Stomach (tissue), 9 donors: ENCODE results near the gene THEMIS. TPM values are rescaled to one million over a fixed set of nuclear protein-coding genes. Genes with fewer than 3 reads are reported as not detected.

Experiments
- DNase-seq, 2 donors: peaks; one replicate each; pipeline versions ENCODE4 v3.0.0 to v3.0.0-alpha.2; 2013 to 2019
- H3K27ac ChIP-seq, 5 donors: fragments of 200-600 bp in 4 of 5; sonication (generic) in 4 of 5; one replicate each; pipeline ENCODE4 v1.5.1; 2013 to 2019; ENCODE audit warnings: mild to moderate bottlenecking in 1 of 5, moderate library complexity in 1 of 5
- H3K27me3 ChIP-seq, 3 donors: fragments of 200-600 bp; sonication (generic); one replicate each; pipeline ENCODE4 v1.5.1; 2017 to 2019; ENCODE audit warnings: mixed run types in 1 of 3
- H3K36me3 ChIP-seq, 4 donors: fragments of 200-600 bp; sonication (generic); 1 replicate in 3 of 4; 2 replicates in 1 of 4; pipeline ENCODE4 v1.5.1; 2016 to 2019
- H3K4me1 ChIP-seq, 4 donors: fragments of 200-600 bp; sonication (generic); one replicate each; pipeline ENCODE4 v1.5.1; 2016 to 2019
- H3K4me3 ChIP-seq, 4 donors: fragments of 200-600 bp; sonication (generic) in 3 of 4; one replicate each; pipeline ENCODE4 v1.5.1; 2016 to 2019; ENCODE audit warnings: mild to moderate bottlenecking in 1 of 4
- H3K9me3 ChIP-seq, 4 donors: fragments of 200-600 bp; sonication (generic); one replicate each; pipeline ENCODE4 v1.5.1; 2016 to 2019
- EP300 ChIP-seq: sonication (generic); formaldehyde crosslinking; IDR thresholded peaks from one replicate; pipeline ENCODE4 v1.6.1; 2017; ENCODE audit warnings: antibody characterized with exemption
- POLR2A ChIP-seq, 4 donors: fragments of 450-650 bp; IDR thresholded peaks; one replicate each; pipeline ENCODE4 v1.6.1; 2016; ENCODE audit warnings: antibody characterized with exemption in 4 of 4, control low read depth in 2 of 4, mild to moderate bottlenecking in 1 of 4, moderate library complexity in 1 of 4
- POLR2AphosphoS5 ChIP-seq, 3 donors: sonication (generic); formaldehyde crosslinking; IDR thresholded peaks; one replicate each; pipeline ENCODE4 v1.6.1; 2016; ENCODE audit warnings: antibody characterized with exemption in 3 of 3
- WGBS, 5 donors: extraction: QIAGEN DNeasy Blood & Tissue Kit in 3 of 5; methylation state at CpG; one replicate each; pipeline versions ENCODE4 v1.1.5 to v1.1.7; 2013 to 2018; 5-methylcytosine and 5-hydroxymethylcytosine counted together
- intact Hi-C: fragments of 100-400 bp; cut with DNase I; formaldehyde crosslinking; loops from one replicate; pipeline ENCODE4 v1.15.1; 2023; ENCODE audit warnings: low total_unique reads
- polyA plus RNA-seq, 3 donors: library from polyadenylated mRNA; stranded (reverse); fragments of 200-250 nt; gene quantifications; one replicate each; pipeline ENCODE4 v1.2.3, GENCODE V29; 2013
- total RNA-seq, 5 donors: library from RNA; depleted of rRNA; stranded (reverse); fragments of >200 nt; gene quantifications; one replicate each; pipeline versions ENCODE4 v1.1.0 to v1.2.3, GENCODE V29; 2014 to 2016
- TF ChIP-seq, protein P1 (sequence below), 7 experiments: fragments of 450-650 bp in 4 of 7; fragments of 200-600 bp in 3 of 7; sonication (generic) in 3 of 7; IDR thresholded peaks; one replicate each; pipeline ENCODE4 v1.5.1; 2016 to 2019; ENCODE audit warnings: antibody characterized with exemption in 7 of 7, control low read depth in 2 of 7, mild to moderate bottlenecking in 1 of 7
- donor health status: healthy with polysubstance abuse.
- donor health status: Bipolar disorder and iron deficiency.
- donor health status: healthy.

Gene THEMIS
- total and polyA plus RNA-seq, 8 donors = 0.08 to 18.3 (median 0.89) TPM; not detected in 1

DNA sequence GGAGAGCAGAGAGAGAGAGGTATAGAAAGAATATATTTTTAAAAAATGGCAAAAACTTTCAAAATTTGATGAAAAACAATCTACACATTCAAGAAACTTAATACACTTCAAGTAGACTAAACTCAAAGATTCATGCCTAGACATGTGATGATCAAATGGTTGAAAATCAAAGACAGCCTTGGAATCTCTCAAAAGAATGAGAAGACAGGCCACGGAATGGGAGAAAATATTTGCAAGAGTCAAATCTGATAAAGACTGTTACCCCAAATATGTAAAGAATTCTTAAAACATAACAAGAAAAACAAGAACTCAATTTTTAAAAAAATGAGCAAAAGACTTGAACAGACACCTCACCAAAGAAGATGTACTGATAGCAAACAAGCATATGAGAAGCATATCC, 49.7 kb downstream of the THEMIS start:
- intact Hi-C loops = no loop called here
- 79 to 94% (median 89%) methylated on average over 1 of the region's 1 CpG for WGBS, 5 donors
- no peak for DNase-seq
- H3K4me3 ChIP-seq = no peak overlapping the region
- TF ChIP-seq, protein P1, sequence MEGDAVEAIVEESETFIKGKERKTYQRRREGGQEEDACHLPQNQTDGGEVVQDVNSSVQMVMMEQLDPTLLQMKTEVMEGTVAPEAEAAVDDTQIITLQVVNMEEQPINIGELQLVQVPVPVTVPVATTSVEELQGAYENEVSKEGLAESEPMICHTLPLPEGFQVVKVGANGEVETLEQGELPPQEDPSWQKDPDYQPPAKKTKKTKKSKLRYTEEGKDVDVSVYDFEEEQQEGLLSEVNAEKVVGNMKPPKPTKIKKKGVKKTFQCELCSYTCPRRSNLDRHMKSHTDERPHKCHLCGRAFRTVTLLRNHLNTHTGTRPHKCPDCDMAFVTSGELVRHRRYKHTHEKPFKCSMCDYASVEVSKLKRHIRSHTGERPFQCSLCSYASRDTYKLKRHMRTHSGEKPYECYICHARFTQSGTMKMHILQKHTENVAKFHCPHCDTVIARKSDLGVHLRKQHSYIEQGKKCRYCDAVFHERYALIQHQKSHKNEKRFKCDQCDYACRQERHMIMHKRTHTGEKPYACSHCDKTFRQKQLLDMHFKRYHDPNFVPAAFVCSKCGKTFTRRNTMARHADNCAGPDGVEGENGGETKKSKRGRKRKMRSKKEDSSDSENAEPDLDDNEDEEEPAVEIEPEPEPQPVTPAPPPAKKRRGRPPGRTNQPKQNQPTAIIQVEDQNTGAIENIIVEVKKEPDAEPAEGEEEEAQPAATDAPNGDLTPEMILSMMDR (IDR thresholded peaks at IDR 0.05) = no peak
- TF ChIP-seq POLR2AphosphoS5 (IDR thresholded peaks at IDR 0.05) (no peak), EP300 (no peak), POLR2A (IDR thresholded peaks at IDR 0.05) (no peak)
- no peaks in the 10 kb centered on the region for H3K27me3 ChIP-seq
- H3K27ac ChIP-seq = no peak overlapping the region
- no peaks in the 10 kb centered on the region for H3K9me3 ChIP-seq
- H3K36me3 ChIP-seq = no peaks in the 10 kb centered on the region
- H3K4me1 ChIP-seq = no peaks in the 10 kb centered on the region

DNA sequence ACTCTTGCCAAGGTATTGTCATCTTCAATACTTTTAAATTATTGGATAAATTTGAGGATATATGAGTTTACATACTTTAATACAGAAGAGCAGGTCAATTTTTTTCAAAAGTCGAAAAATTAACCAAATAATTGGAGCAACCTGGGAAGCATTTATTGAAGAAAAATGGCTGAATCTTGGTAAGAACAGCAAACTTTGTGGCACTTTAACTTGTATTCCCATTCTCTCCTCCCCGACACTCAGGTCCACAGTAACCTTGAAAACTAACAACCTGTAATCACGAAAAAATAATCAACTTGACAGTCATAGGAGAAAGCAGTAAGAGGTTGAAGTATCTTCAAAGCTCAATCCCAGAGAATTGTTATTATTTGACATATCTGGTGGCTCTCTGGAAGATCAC, 55.6 kb downstream of the THEMIS start:
- 90 to 96% (median 93%) methylated on average over 3 of the region's 3 CpGs for WGBS, 5 donors
- no peak for DNase-seq
- TF ChIP-seq EP300 (no peak), POLR2A (IDR thresholded peaks at IDR 0.05) (no peak), POLR2AphosphoS5 (IDR thresholded peaks at IDR 0.05) (no peak)
- TF ChIP-seq, protein P1 (IDR thresholded peaks at IDR 0.05) = no peak
- Histone ChIP-seq H3K27ac (no peak overlapping the region), H3K36me3 (no peaks in the 10 kb centered on the region), H3K4me1 (no peaks in the 10 kb centered on the region), H3K27me3 (no peaks in the 10 kb centered on the region), H3K9me3 (no peaks in the 10 kb centered on the region), H3K4me3 (no peak overlapping the region)
- intact Hi-C loops = no loop called here

DNA sequence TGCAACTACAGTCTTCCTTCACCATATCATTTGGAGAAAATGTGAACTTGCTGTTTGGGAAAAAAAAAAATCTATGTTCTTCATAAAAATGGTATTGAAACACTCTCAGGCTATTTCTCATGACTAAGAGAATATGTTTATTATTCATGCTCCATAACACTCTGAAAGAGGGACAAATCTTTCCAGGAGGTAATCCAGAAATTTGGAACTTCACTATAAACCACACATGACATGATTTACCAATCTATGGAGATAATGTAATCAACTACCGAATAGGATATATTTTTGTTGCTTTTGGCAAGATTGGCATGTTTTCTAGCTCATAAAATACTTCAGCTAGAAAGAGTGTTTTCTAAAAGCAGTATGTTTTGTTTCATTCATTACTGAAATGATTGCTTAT, 56.3 kb downstream of the THEMIS start:
- Histone ChIP-seq H3K4me1 (no peaks in the 10 kb centered on the region), H3K27me3 (no peaks in the 10 kb centered on the region), H3K9me3 (no peaks in the 10 kb centered on the region), H3K27ac (no peak overlapping the region), H3K36me3 (no peaks in the 10 kb centered on the region), H3K4me3 (no peak overlapping the region)
- intact Hi-C loops = no loop called here
- 46 to 70% (median 66%) methylated on average over 1 of the region's 1 CpG for WGBS, 5 donors
- no peak for DNase-seq
- no peak for TF ChIP-seq EP300
- TF ChIP-seq, protein P1 (IDR thresholded peaks at IDR 0.05) = no peak

DNA sequence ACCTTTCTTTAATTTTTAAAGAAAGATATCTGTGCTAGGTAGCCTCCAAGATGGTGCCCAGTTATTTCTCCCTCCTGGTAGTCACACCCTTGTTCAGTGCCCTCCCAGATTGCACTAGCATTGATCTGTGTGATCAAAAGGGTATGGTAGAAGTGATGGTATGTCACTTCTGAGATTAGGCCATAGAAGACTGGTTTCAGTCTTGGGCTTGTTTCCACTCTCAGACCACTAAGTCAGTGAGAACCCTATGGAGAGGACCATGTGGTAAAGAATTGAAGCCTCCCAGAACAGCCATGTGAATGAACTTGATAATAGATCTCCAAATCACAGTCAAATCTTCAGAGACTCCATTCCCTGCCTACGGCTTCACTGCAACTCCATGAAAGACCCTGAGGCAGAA, 57.3 kb downstream of the THEMIS start:
- intact Hi-C loops = no loop called here

More for the DNA sequence above, 57.3 kb downstream of the THEMIS start:
- H3K4me1 ChIP-seq = no peaks in the 10 kb centered on the region
- H3K9me3 ChIP-seq = no peaks in the 10 kb centered on the region
- no peak for TF ChIP-seq POLR2A (IDR thresholded peaks at IDR 0.05)
- no peak for TF ChIP-seq EP300
- TF ChIP-seq POLR2AphosphoS5 (IDR thresholded peaks at IDR 0.05) = no peak
- TF ChIP-seq, protein P1 (IDR thresholded peaks at IDR 0.05) = no peak
- 93 to 100% (median 97%) methylated on average over 1 of the region's 1 CpG for WGBS, 5 donors
- H3K27me3 ChIP-seq = no peaks in the 10 kb centered on the region
- H3K4me3 ChIP-seq = no peak overlapping the region
- no peak overlapping the region for H3K27ac ChIP-seq
- H3K36me3 ChIP-seq = no peaks in the 10 kb centered on the region
- no peak for DNase-seq
